Loucy (cell line): ENCODE data around the gene PWP1.

Experiments
- H2AFZ ChIP-seq: fragments of 200-600 bp; sonication (generic); 2 replicates; pipeline ENCODE4 v1.6.0; 2016; ENCODE audit warnings: antibody characterized with exemption, mild to moderate bottlenecking, low read length, moderate library complexity
- H3F3A ChIP-seq: fragments of 200-600 bp; 2 replicates; pipeline ENCODE4 v1.6.0; 2016; ENCODE audit warnings: antibody characterized with exemption, low read depth, mild to moderate bottlenecking
- H3K27me3 ChIP-seq: fragments of 200-600 bp; sonication (generic); 2 replicates; pipeline ENCODE4 v1.6.1; 2014; ENCODE audit warnings: low read length, mild to moderate bottlenecking; ENCODE audit not compliant: insufficient read depth, poor library complexity, severe bottlenecking
- H3K36me3 ChIP-seq: fragments of 200-600 bp; sonication (generic); 2 replicates; pipeline ENCODE4 v1.6.1; 2016; ENCODE audit warnings: low read length; ENCODE audit not compliant: insufficient read depth
- H3K4me1 ChIP-seq: fragments of 200-600 bp; sonication (generic); 2 replicates; pipeline ENCODE4 v1.5.1; 2014; ENCODE audit warnings: low read length, mild to moderate bottlenecking; ENCODE audit not compliant: insufficient read depth, poor library complexity, severe bottlenecking
- H3K4me2 ChIP-seq: fragments of 200-600 bp; sonication (generic); 2 replicates; pipeline ENCODE4 v1.6.0; 2014; ENCODE audit warnings: antibody characterized with exemption, low read length, low read depth, mild to moderate bottlenecking; ENCODE audit not compliant: poor library complexity, severe bottlenecking
- H3K4me3 ChIP-seq: fragments of 200-600 bp; sonication (generic); 2 replicates; pipeline ENCODE4 v1.5.1; 2014; ENCODE audit warnings: low read length, mild to moderate bottlenecking, mixed read lengths; ENCODE audit not compliant: poor library complexity, severe bottlenecking
- H3K79me2 ChIP-seq: fragments of 200-600 bp; sonication (generic); 2 replicates; pipeline ENCODE4 v1.6.1; 2014; ENCODE audit warnings: low read length; ENCODE audit not compliant: insufficient read depth
- H3K9ac ChIP-seq: fragments of 200-600 bp; sonication (generic); 2 replicates; pipeline ENCODE4 v1.6.0; 2014; ENCODE audit warnings: mild to moderate bottlenecking, low read depth, low read length, moderate library complexity; ENCODE audit not compliant: poor library complexity, severe bottlenecking
- H3K9me2 ChIP-seq: fragments of 200-600 bp; sonication (generic); replicated peaks from 2 replicates; pipeline ENCODE4 v1.6.1; 2016; ENCODE audit warnings: low read depth, low read length, mixed read lengths
- H3K9me3 ChIP-seq: fragments of 200-600 bp; sonication (generic); 2 replicates; pipeline ENCODE4 v1.6.1; 2014; ENCODE audit warnings: mild to moderate bottlenecking, antibody characterized with exemption, low read length, low read depth; ENCODE audit not compliant: insufficient read depth
- H4K20me1 ChIP-seq: fragments of 200-600 bp; sonication (generic); 2 replicates; pipeline ENCODE4 v1.6.0; 2014; ENCODE audit warnings: antibody characterized with exemption, low read length, mild to moderate bottlenecking; ENCODE audit not compliant: insufficient read depth, poor library complexity, severe bottlenecking
- CTCF ChIP-seq: fragments of 200-600 bp; sonication (generic); conservative IDR thresholded peaks from 2 replicates; pipeline ENCODE4 v1.5.1; 2014; ENCODE audit warnings: mild to moderate bottlenecking, antibody characterized with exemption, low read length
- EZH2phosphoT487 ChIP-seq: fragments of 200-600 bp; IDR thresholded peaks from 2 replicates; pipeline ENCODE4 v1.6.1; 2018; ENCODE audit warnings: antibody characterized with exemption, mild to moderate bottlenecking, moderate library complexity, borderline replicate concordance

The PWP1 gene

GRCh38 chr12:107670999-107671643 lies 14.5 kb upstream of the PWP1 start:
- no peaks in the 10 kb centered on the region for H3K27me3 ChIP-seq
- H2AFZ ChIP-seq: peak overlapping the region; percentile 85
- no peaks in the 10 kb centered on the region for H3F3A ChIP-seq
- no peaks in the 10 kb centered on the region for H3K9me2 ChIP-seq
- TF ChIP-seq EZH2phosphoT487 (no peak), CTCF (peak; percentile 91)
- H4K20me1 ChIP-seq: no peaks in the 10 kb centered on the region
- no peaks in the 10 kb centered on the region for H3K79me2 ChIP-seq
- no peak overlapping the region for H3K9ac ChIP-seq
- no peak overlapping the region for H3K4me3 ChIP-seq
- no peak overlapping the region for H3K4me2 ChIP-seq
- H3K9me3 ChIP-seq: no peaks in the 10 kb centered on the region
- H3K4me1 ChIP-seq: no peaks in the 10 kb centered on the region
- no peaks in the 10 kb centered on the region for H3K36me3 ChIP-seq

GRCh38 chr12:107677671-107678070 lies 7.9 kb upstream of the PWP1 start:
- H3K9me2 ChIP-seq: no peaks in the 10 kb centered on the region
- peak overlapping the region; percentile 22 for H3K4me2 ChIP-seq
- no peaks in the 10 kb centered on the region for H3K79me2 ChIP-seq
- H4K20me1 ChIP-seq: no peaks in the 10 kb centered on the region
- no peaks in the 10 kb centered on the region for H3K4me1 ChIP-seq
- TF ChIP-seq EZH2phosphoT487 (no peak), CTCF (no peak)
- H3K4me3 ChIP-seq: no peak overlapping the region
- no peaks in the 10 kb centered on the region for H3K9me3 ChIP-seq
- no peaks in the 10 kb centered on the region for H3F3A ChIP-seq
- no peak overlapping the region for H3K9ac ChIP-seq
- H2AFZ ChIP-seq: no peak overlapping the region
- no peaks in the 10 kb centered on the region for H3K36me3 ChIP-seq
- H3K27me3 ChIP-seq: no peaks in the 10 kb centered on the region

GRCh38 chr12:107679336-107679735 lies 6.3 kb upstream of the PWP1 start:
- Histone ChIP-seq H3F3A (no peaks in the 10 kb centered on the region), H3K36me3 (no peaks in the 10 kb centered on the region), H3K9me2 (no peaks in the 10 kb centered on the region), H3K27me3 (no peaks in the 10 kb centered on the region), H4K20me1 (no peaks in the 10 kb centered on the region), H3K4me2 (no peak overlapping the region), H2AFZ (no peak overlapping the region), H3K4me3 (no peak overlapping the region), H3K9me3 (no peaks in the 10 kb centered on the region), H3K4me1 (peaks cover under 1% of the 10 kb centered on the region), H3K79me2 (no peaks in the 10 kb centered on the region), H3K9ac (no peak overlapping the region)
- TF ChIP-seq CTCF: no peak
- TF ChIP-seq EZH2phosphoT487: no peak
